Esophagus muscularis mucosa (tissue), 4 donors: ENCODE data around the gene SCN8A. TPM values are rescaled to one million over a fixed set of nuclear protein-coding genes. Genes with fewer than 3 reads are reported as not detected.
"Not testable (repeated sequence)": the region's sequence is repeated elsewhere in the genome, so short reads cannot be mapped to it uniquely, and the experiment has no call there.

Experiments
- DNase-seq: peaks from one replicate; pipeline ENCODE4 v3.0.0-alpha.2; 2017; ENCODE audit errors: extremely low spot score
- H3K27ac ChIP-seq, 4 donors: fragments of 200-600 bp; sonication (generic); replicated peaks in 1 of 4; 1 replicate in 3 of 4; 2 replicates in 1 of 4; pipeline ENCODE4 v1.5.1; 2016 to 2019; ENCODE audit warnings: mild to moderate bottlenecking in 1 of 4
- H3K27me3 ChIP-seq, 4 donors: fragments of 200-600 bp; sonication (generic); one replicate each; pipeline versions ENCODE4 v1.5.1 to v1.6.0; 2016 to 2019
- H3K36me3 ChIP-seq, 4 donors: fragments of 200-600 bp; sonication (generic); one replicate each; pipeline ENCODE4 v1.5.1; 2016 to 2019
- H3K4me1 ChIP-seq, 4 donors: fragments of 200-600 bp; sonication (generic); one replicate each; pipeline ENCODE4 v1.5.1; 2016 to 2019
- H3K4me3 ChIP-seq, 4 donors: fragments of 200-600 bp; sonication (generic); 1 replicate in 2 of 4; 2 replicates in 2 of 4; pipeline ENCODE4 v1.5.1; 2016 to 2019; ENCODE audit warnings: mild to moderate bottlenecking in 4 of 4, moderate library complexity in 1 of 4
- H3K9me3 ChIP-seq, 4 donors: fragments of 200-600 bp; sonication (generic); 1 replicate in 3 of 4; 2 replicates in 1 of 4; pipeline ENCODE4 v1.5.1; 2016 to 2019
- EP300 ChIP-seq: sonication (generic); formaldehyde crosslinking; IDR thresholded peaks from one replicate; pipeline ENCODE4 v1.6.1; 2017; ENCODE audit warnings: antibody characterized with exemption
- POLR2A ChIP-seq: fragments of 450-650 bp; IDR thresholded peaks from one replicate; pipeline ENCODE4 v1.6.1; 2017; ENCODE audit warnings: antibody characterized with exemption, moderate library complexity, mild to moderate bottlenecking, low read depth
- POLR2AphosphoS5 ChIP-seq, 2 donors: sonication (generic); formaldehyde crosslinking; IDR thresholded peaks; one replicate each; pipeline ENCODE4 v1.6.1; 2017; ENCODE audit warnings: antibody characterized with exemption in 2 of 2
- WGBS: methylation state at CpG from one replicate; pipeline ENCODE4 v1.1.5; 2018; 5-methylcytosine and 5-hydroxymethylcytosine counted together
- intact Hi-C: fragments of 100-400 bp; cut with DNase I; formaldehyde crosslinking; loops from one replicate; pipeline ENCODE4 v1.15.1; 2023
- total RNA-seq, 4 donors: library from RNA; depleted of rRNA; stranded (reverse); fragments of >200 nt; gene quantifications; one replicate each; pipeline versions ENCODE4 v1.1.0 to v1.2.1, GENCODE V29; 2016
- TF ChIP-seq, protein P1 (sequence below), 3 experiments: fragments of 200-600 bp in 2 of 3; fragments of 450-650 bp in 1 of 3; sonication (generic) in 2 of 3; IDR thresholded peaks; one replicate each; pipeline ENCODE4 v1.5.1; 2017 to 2019; ENCODE audit warnings: antibody characterized with exemption in 3 of 3, mild to moderate bottlenecking in 2 of 3, moderate library complexity in 1 of 3

Gene SCN8A
- total RNA-seq, 4 donors from 2014 or later: 0.26 to 0.42 (median 0.31) TPM

DNA sequence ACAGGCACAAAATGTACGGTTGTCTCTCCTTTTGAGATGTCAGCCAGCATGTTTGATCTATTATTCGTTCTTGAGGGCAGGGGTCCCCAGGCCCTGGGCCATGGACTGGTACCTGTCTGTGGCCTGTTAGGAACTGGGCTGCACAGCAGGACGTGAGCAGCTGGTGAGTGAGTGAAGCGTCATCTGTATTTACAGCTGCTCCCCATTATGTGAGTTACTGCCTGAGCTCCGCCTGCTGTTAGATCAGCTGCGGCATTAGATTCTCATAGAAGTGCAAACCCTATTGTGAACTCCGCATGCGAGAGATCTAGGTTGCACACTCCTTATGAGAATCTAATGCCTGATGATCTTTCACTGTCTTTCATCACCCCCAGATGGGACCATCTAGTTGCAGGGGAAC is 41.4 kb upstream of the SCN8A start:
- H3K27me3 ChIP-seq: peaks cover 0 to 16% (median 2%) of the 10 kb centered on the region in 4 donors
- WGBS: 56% methylated on average over 7 of the region's 8 CpGs
- TF ChIP-seq, protein P1, sequence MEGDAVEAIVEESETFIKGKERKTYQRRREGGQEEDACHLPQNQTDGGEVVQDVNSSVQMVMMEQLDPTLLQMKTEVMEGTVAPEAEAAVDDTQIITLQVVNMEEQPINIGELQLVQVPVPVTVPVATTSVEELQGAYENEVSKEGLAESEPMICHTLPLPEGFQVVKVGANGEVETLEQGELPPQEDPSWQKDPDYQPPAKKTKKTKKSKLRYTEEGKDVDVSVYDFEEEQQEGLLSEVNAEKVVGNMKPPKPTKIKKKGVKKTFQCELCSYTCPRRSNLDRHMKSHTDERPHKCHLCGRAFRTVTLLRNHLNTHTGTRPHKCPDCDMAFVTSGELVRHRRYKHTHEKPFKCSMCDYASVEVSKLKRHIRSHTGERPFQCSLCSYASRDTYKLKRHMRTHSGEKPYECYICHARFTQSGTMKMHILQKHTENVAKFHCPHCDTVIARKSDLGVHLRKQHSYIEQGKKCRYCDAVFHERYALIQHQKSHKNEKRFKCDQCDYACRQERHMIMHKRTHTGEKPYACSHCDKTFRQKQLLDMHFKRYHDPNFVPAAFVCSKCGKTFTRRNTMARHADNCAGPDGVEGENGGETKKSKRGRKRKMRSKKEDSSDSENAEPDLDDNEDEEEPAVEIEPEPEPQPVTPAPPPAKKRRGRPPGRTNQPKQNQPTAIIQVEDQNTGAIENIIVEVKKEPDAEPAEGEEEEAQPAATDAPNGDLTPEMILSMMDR (IDR thresholded peaks at IDR 0.05): no peak
- TF ChIP-seq EP300 (no peak), POLR2AphosphoS5 (IDR thresholded peaks at IDR 0.05) (no peak), POLR2A (no peak)
- intact Hi-C loops: no loop called here
- no peaks in the 10 kb centered on the region for H3K36me3 ChIP-seq
- no peak for DNase-seq
- no peak overlapping the region for H3K4me3 ChIP-seq
- H3K9me3 ChIP-seq: peaks cover 0 to 6% (median 0%) of the 10 kb centered on the region in 4 donors
- H3K27ac ChIP-seq: no peak overlapping the region
- no peaks in the 10 kb centered on the region for H3K4me1 ChIP-seq

DNA sequence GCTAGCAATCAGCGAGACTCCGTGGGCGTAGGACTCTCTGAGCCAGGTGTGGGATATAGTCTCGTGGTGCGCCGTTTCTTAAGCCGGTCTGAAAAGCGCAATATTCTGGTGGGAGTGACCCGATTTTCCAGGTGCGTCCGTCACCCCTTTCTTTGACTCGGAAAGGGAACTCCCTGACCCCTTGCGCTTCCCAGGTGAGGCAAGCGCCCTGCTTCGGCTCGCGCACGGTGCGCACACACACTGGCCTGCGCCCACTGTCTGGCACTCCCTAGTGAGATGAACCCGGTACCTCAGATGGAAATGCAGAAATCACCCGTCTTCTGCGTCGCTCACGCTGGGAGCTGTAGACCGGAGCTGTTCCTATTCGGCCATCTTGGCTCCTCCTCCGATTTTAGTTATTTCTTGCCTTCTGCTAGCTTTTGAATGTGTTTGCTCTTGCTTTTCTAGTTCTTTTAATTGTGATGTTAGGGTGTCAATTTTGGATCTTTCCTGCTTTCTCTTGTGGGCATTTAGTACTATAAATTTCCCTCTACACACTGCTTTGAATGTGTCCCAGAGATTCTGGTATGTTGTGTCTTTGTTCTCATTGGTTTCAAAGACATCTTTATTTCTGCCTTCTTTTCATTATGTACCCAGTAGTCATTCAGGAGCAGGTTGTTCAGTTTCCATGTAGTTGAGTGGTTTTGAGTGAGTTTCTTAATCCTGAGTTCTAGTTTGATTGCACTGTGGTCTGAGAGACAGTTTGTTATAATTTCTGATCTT is 22.6 kb upstream of the SCN8A start:
- H3K9me3 ChIP-seq, DNase-seq, H3K4me3 ChIP-seq, H3K27ac ChIP-seq, intact Hi-C loops, H3K27me3 ChIP-seq, H3K4me1 ChIP-seq, H3K36me3 ChIP-seq: not testable (repeated sequence)
- WGBS: 67% methylated on average over 2 of the region's 28 CpGs

DNA sequence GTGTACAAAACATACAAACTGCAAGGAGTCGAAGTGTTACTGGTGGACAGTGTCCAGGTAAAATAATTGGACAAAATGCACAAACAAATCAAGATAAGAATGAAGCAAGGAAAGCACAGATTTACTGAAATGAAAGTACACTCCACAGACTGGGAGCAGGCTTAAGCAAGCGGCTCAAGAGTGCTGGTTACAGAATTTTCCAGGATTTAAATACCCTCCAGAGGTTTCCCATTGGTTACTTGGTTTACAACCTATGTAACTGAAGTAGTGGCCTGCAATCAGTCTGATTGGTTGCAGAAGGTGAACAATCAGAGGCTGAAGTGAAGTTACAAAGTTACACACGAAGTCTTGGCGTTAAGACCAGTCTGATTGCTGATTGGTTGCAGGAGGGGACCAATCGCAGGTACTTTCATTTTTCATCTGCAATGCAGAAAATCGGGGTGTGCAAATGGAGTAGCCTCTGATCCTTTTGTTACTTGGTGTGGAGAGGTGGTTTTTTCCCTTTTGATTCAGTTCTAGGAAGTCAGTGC is 11.6 kb upstream of the SCN8A start:
- H3K4me1 ChIP-seq: no peaks in the 10 kb centered on the region
- no peak overlapping the region for H3K27ac ChIP-seq
- peaks cover 0 to 13% (median 2%) of the 10 kb centered on the region in 4 donors for H3K27me3 ChIP-seq
- no peak for DNase-seq
- WGBS: 92% methylated on average over 6 of the region's 6 CpGs
- H3K4me3 ChIP-seq: no peak overlapping the region
- intact Hi-C loops: no loop called here
- H3K36me3 ChIP-seq: no peaks in the 10 kb centered on the region
- TF ChIP-seq POLR2AphosphoS5 (IDR thresholded peaks at IDR 0.05): no peak
- TF ChIP-seq EP300: no peak
- no peak for TF ChIP-seq POLR2A
- TF ChIP-seq, protein P1 (IDR thresholded peaks at IDR 0.05): no peak
- H3K9me3 ChIP-seq: no peaks in the 10 kb centered on the region

DNA sequence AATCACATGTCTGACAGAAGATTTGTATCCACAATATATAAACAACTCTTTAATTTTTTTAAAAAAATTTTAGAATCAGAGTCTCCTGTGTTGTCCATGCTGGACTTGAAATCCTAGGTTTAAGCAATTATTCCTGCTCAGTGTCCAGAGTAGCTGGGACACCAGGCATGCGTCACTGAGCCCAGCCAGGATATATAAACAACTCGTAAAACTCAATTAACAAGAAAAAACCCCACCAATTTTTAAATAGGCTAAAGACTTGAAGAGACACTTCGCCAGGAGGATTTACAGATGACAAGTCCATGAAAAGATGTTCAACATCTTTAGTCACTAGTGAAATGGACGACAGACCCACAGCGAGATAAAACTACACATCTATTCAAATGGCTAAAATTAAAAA is 2.0 kb upstream of the SCN8A start:
- Histone ChIP-seq H3K27ac (no peak overlapping the region), H3K27me3 (peaks cover 0 to 67% (median 13%) of the 10 kb centered on the region in 4 donors), H3K9me3 (no peaks in the 10 kb centered on the region), H3K4me3 (no peak overlapping the region), H3K36me3 (no peaks in the 10 kb centered on the region), H3K4me1 (peaks cover 4 to 19% (median 16%) of the 10 kb centered on the region in 4 donors)
- no peak for TF ChIP-seq POLR2A
- no peak for TF ChIP-seq EP300
- TF ChIP-seq, protein P1 (IDR thresholded peaks at IDR 0.05): no peak
- TF ChIP-seq POLR2AphosphoS5 (IDR thresholded peaks at IDR 0.05): no peak
- intact Hi-C loops: no loop called here
- no peak for DNase-seq
- 78% methylated on average over 5 of the region's 5 CpGs for WGBS

DNA sequence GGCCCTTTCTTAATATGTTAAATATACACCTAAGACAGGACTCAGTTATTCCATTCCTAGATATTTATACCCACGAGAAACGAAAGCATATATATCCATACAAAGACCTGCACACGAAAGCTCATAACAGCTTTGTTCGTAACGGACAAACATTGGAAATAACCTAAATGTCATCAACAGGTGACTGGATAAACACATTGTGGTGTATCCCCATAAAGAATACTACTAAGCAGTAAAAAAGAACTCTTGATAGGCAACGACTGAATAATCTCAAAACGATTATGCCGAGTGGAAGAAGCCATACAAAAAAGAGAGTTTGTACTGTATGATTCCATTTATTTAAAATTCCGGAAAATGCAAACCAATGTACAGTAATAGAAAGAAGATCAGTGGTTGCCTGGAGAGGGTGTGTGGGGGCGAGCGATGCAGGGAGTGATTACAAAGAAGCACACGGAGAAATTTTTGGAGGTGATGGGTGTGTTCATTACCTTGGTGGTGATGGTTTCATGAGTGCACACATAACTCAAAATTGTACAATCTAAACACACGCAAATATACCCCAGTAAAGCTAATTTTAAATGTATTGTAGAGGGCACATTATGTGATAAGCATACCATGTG is 1.4 kb upstream of the SCN8A start:
- DNase-seq: no peak
- Histone ChIP-seq H3K4me1 (peaks cover 4 to 19% (median 16%) of the 10 kb centered on the region in 4 donors), H3K4me3 (no peak overlapping the region), H3K9me3 (no peaks in the 10 kb centered on the region), H3K27me3 (peaks cover 0 to 67% (median 13%) of the 10 kb centered on the region in 4 donors), H3K36me3 (no peaks in the 10 kb centered on the region), H3K27ac (no peak overlapping the region)
- intact Hi-C loops: no loop called here
- TF ChIP-seq POLR2A: no peak
- TF ChIP-seq, protein P1 (IDR thresholded peaks at IDR 0.05): no peak
- no peak for TF ChIP-seq EP300
- TF ChIP-seq POLR2AphosphoS5 (IDR thresholded peaks at IDR 0.05): no peak
- WGBS: 82% methylated on average over 13 of the region's 13 CpGs
